Loucy (cell line): Measurements from ENCODE around the gene BCR.

Experiments used
- H2AFZ ChIP-seq: fragments of 200-600 bp; sonication (generic); 2 replicates; pipeline ENCODE4 v1.6.0; 2016; ENCODE audit warnings: antibody characterized with exemption, mild to moderate bottlenecking, low read length, moderate library complexity
- H3F3A ChIP-seq: fragments of 200-600 bp; 2 replicates; pipeline ENCODE4 v1.6.0; 2016; ENCODE audit warnings: antibody characterized with exemption, low read depth, mild to moderate bottlenecking
- H3K27me3 ChIP-seq: fragments of 200-600 bp; sonication (generic); 2 replicates; pipeline ENCODE4 v1.6.1; 2014; ENCODE audit warnings: low read length, mild to moderate bottlenecking; ENCODE audit not compliant: insufficient read depth, poor library complexity, severe bottlenecking
- H3K36me3 ChIP-seq: fragments of 200-600 bp; sonication (generic); 2 replicates; pipeline ENCODE4 v1.6.1; 2016; ENCODE audit warnings: low read length; ENCODE audit not compliant: insufficient read depth
- H3K4me1 ChIP-seq: fragments of 200-600 bp; sonication (generic); 2 replicates; pipeline ENCODE4 v1.5.1; 2014; ENCODE audit warnings: low read length, mild to moderate bottlenecking; ENCODE audit not compliant: insufficient read depth, poor library complexity, severe bottlenecking
- H3K4me2 ChIP-seq: fragments of 200-600 bp; sonication (generic); 2 replicates; pipeline ENCODE4 v1.6.0; 2014; ENCODE audit warnings: antibody characterized with exemption, low read length, low read depth, mild to moderate bottlenecking; ENCODE audit not compliant: poor library complexity, severe bottlenecking
- H3K4me3 ChIP-seq: fragments of 200-600 bp; sonication (generic); 2 replicates; pipeline ENCODE4 v1.5.1; 2014; ENCODE audit warnings: low read length, mild to moderate bottlenecking, mixed read lengths; ENCODE audit not compliant: poor library complexity, severe bottlenecking
- H3K79me2 ChIP-seq: fragments of 200-600 bp; sonication (generic); 2 replicates; pipeline ENCODE4 v1.6.1; 2014; ENCODE audit warnings: low read length; ENCODE audit not compliant: insufficient read depth
- H3K9ac ChIP-seq: fragments of 200-600 bp; sonication (generic); 2 replicates; pipeline ENCODE4 v1.6.0; 2014; ENCODE audit warnings: mild to moderate bottlenecking, low read depth, low read length, moderate library complexity; ENCODE audit not compliant: poor library complexity, severe bottlenecking
- H3K9me2 ChIP-seq: fragments of 200-600 bp; sonication (generic); replicated peaks from 2 replicates; pipeline ENCODE4 v1.6.1; 2016; ENCODE audit warnings: low read depth, low read length, mixed read lengths
- H3K9me3 ChIP-seq: fragments of 200-600 bp; sonication (generic); 2 replicates; pipeline ENCODE4 v1.6.1; 2014; ENCODE audit warnings: mild to moderate bottlenecking, antibody characterized with exemption, low read length, low read depth; ENCODE audit not compliant: insufficient read depth
- H4K20me1 ChIP-seq: fragments of 200-600 bp; sonication (generic); 2 replicates; pipeline ENCODE4 v1.6.0; 2014; ENCODE audit warnings: antibody characterized with exemption, low read length, mild to moderate bottlenecking; ENCODE audit not compliant: insufficient read depth, poor library complexity, severe bottlenecking
- EZH2phosphoT487 ChIP-seq: fragments of 200-600 bp; IDR thresholded peaks from 2 replicates; pipeline ENCODE4 v1.6.1; 2018; ENCODE audit warnings: antibody characterized with exemption, mild to moderate bottlenecking, moderate library complexity, borderline replicate concordance
- TF ChIP-seq, protein P1 (sequence below): fragments of 200-600 bp; sonication (generic); conservative IDR thresholded peaks from 2 replicates; pipeline ENCODE4 v1.5.1; 2014; ENCODE audit warnings: mild to moderate bottlenecking, antibody characterized with exemption, low read length

Gene BCR

DNA sequence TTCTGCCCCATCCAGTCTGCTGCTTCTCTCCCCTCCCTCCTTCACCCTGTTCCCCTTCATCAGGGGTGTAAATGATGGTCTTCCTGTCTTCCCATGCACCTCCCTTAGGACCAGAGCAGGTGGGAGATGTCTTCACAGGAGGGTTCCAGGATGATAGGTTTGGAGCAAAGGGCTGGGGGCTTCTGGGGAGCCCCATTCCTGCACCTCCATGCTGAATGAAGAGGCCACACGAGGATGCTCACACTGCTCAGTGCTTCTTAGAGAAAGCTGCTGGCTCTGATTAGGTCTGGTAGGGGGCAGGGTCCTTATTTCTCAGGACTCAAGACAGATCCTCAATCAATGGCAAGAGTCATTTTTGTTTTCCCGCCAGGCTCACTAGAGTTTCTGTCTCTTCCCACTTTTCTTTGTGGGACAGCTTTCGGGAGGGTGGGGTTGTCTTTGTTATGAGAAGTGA, 41.1 kb downstream of the BCR start:
- peaks cover 87% of the 10 kb centered on the region for H4K20me1 ChIP-seq
- peaks cover 63% of the 10 kb centered on the region for H3K4me1 ChIP-seq

GRCh38 chr22:23222033-23222792, 41.9 kb downstream of the BCR start:
- no peaks in the 10 kb centered on the region for H3K9me3 ChIP-seq
- H3K9ac ChIP-seq: no peak overlapping the region
- no peak overlapping the region for H2AFZ ChIP-seq
- peaks cover 3% of the 10 kb centered on the region; the same call in 1 of the 2 replicates for H3F3A ChIP-seq
- peaks cover 100% of the 10 kb centered on the region for H3K79me2 ChIP-seq
- TF ChIP-seq, protein P1, sequence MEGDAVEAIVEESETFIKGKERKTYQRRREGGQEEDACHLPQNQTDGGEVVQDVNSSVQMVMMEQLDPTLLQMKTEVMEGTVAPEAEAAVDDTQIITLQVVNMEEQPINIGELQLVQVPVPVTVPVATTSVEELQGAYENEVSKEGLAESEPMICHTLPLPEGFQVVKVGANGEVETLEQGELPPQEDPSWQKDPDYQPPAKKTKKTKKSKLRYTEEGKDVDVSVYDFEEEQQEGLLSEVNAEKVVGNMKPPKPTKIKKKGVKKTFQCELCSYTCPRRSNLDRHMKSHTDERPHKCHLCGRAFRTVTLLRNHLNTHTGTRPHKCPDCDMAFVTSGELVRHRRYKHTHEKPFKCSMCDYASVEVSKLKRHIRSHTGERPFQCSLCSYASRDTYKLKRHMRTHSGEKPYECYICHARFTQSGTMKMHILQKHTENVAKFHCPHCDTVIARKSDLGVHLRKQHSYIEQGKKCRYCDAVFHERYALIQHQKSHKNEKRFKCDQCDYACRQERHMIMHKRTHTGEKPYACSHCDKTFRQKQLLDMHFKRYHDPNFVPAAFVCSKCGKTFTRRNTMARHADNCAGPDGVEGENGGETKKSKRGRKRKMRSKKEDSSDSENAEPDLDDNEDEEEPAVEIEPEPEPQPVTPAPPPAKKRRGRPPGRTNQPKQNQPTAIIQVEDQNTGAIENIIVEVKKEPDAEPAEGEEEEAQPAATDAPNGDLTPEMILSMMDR: no peak
- no peak for TF ChIP-seq EZH2phosphoT487
- H3K4me2 ChIP-seq: peak overlapping the region; percentile 6
- no peak overlapping the region for H3K4me3 ChIP-seq
- H4K20me1 ChIP-seq: peaks cover 95% of the 10 kb centered on the region
- H3K4me1 ChIP-seq: peaks cover 61% of the 10 kb centered on the region
- H3K9me2 ChIP-seq: no peaks in the 10 kb centered on the region
- H3K36me3 ChIP-seq: peaks cover 48% of the 10 kb centered on the region; the same call in 1 of the 2 replicates
- H3K27me3 ChIP-seq: peaks cover 3% of the 10 kb centered on the region

More for the DNA sequence above, 41.1 kb downstream of the BCR start:
- peaks cover 44% of the 10 kb centered on the region; the same call in 1 of the 2 replicates for H3K36me3 ChIP-seq
- H3K9me2 ChIP-seq: no peaks in the 10 kb centered on the region
- no peak overlapping the region for H3K4me3 ChIP-seq
- peaks cover 8% of the 10 kb centered on the region; the same call in 1 of the 2 replicates for H3F3A ChIP-seq
- no peaks in the 10 kb centered on the region for H3K9me3 ChIP-seq
- peaks cover 98% of the 10 kb centered on the region for H3K79me2 ChIP-seq
- TF ChIP-seq EZH2phosphoT487: no peak
- TF ChIP-seq, protein P1: no peak
- H3K9ac ChIP-seq: peak overlapping the region; percentile 100
- H2AFZ ChIP-seq: no peak overlapping the region
- H3K27me3 ChIP-seq: peaks cover 6% of the 10 kb centered on the region
- H3K4me2 ChIP-seq: peak overlapping the region; percentile 100

DNA sequence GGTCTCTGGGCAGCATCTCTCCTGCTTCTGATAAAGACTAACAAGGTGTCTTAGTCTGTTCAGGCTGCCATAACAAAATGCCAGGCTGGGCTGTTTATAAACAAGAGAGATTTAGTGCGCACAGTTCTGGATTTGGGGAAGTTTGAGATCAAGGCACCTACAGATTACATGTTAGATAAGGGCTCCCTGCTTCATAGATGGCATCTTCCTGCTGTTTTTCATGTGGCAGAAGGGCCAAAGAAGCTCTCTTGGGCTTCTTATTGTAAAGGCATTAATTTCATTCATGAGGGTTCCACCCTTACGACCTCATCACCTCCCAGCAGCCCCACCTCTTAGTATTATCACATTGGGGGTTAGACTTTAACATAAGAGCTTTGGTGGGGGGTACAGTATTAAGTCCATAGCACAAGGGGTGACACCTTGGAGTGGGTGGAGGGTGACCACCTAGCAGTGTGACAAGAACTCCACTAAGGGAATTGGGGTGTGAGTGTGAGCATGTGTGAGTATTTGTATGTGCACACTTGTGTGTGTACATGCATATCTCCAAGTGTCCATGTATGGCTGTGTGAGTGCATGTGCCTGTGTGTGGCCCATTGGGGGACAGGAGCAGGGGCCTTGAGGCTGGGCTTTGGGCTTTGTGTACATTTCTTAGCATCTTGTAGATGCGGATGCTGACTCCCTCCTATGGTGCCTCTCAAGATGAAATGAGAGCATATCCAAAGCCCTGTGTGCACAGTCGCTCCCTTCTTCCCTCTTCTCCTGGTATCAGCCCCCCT, 42.7 kb downstream of the BCR start:
- H3K9me2 ChIP-seq: no peaks in the 10 kb centered on the region
- peaks cover 97% of the 10 kb centered on the region for H4K20me1 ChIP-seq
- peaks cover 100% of the 10 kb centered on the region for H3K79me2 ChIP-seq
- peaks cover 51% of the 10 kb centered on the region; the same call in 1 of the 2 replicates for H3K36me3 ChIP-seq
- peak overlapping the region; percentile 6 for H3K4me2 ChIP-seq
- H3K9ac ChIP-seq: no peak overlapping the region
- no peaks in the 10 kb centered on the region for H3F3A ChIP-seq
- TF ChIP-seq, protein P1: no peak
- TF ChIP-seq EZH2phosphoT487: no peak
- peaks cover 53% of the 10 kb centered on the region for H3K4me1 ChIP-seq
- no peaks in the 10 kb centered on the region for H3K27me3 ChIP-seq
- H3K9me3 ChIP-seq: 0 out of 2 replicates have a peak, but pooled peaks cover 2% of the 10 kb centered on the region
- H2AFZ ChIP-seq: no peak overlapping the region
- no peak overlapping the region for H3K4me3 ChIP-seq
